Hippocampal formation (tissue), 2 donors: ENCODE data around the gene CCDC187.
"Not testable (repeated sequence)": the region's sequence is repeated elsewhere in the genome, so short reads cannot be mapped to it uniquely, and the experiment has no call there.

Experiments used
- DNase-seq, 2 donors: peaks; one replicate each; lab custom pipeline; 2025; lab: John Stamatoyannopoulos, UW

CCDC187 gene

DNA sequence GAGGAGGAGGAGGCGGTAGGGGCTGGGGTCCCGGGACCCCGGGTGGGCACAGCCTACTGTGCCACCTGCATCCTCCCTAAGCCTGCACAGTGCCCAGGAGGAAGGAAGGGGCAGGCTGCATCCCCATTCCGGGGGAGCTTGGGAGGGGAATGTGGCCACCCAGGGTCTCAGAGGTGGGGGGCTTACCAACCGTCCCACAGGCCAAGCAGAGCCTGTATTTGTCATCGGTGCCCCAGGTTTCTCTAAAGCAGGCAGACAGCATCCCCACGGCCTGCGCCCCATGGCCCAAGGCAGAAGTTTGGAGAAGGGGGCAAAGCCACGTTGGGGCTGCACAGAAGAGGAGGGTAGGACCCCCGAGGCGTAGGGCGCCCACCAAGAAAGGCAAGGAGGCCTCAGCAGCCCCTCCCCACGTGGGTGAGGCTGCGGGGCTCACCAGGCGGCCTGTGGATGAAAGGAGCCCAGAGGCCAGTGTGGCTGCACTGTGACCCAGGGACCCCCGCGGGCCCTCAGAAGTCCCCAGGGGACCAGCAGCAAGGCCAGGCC, 22.9 kb upstream of the CCDC187 start:
- no peak for DNase-seq

DNA sequence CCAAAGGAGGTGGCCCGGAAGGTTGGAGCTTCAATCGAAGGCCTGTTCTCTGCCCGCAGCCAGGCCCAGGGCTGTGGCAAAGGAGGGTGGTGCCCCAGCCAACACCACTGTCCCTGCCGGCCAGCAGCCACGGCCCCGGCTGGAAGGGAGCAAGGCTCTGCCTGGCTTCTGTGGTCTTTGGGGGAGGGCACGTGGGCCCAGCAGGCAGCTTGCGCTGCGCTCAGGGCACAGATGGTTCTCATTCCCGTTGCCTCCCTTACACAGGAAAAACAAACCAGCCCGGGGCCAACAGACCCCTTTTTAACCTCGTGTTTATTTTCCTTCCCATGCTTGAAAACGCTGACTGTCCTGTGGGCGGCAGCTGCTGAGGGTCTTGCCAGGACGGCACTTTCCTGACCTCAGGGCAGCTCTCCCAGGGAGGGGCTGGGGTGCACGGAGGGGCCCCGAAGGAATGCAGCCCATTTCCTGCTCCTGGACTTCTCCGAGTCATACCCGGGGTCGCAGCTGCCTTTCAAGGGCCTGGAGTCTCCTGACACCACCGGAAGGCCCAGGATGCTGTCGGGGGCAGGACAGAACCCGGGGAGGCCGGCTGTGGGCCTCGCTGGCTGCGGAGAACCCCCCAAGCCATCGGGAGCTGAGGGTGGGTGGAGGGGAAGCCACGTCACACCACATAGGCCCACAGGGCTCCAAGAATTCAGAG, 22.3 kb upstream of the CCDC187 start:
- DNase-seq: no peak

- no peak for DNase-seq
Observed at GRCh38 chr9:136325358-136325757, 21.5 kb upstream of the CCDC187 start.

DNA sequence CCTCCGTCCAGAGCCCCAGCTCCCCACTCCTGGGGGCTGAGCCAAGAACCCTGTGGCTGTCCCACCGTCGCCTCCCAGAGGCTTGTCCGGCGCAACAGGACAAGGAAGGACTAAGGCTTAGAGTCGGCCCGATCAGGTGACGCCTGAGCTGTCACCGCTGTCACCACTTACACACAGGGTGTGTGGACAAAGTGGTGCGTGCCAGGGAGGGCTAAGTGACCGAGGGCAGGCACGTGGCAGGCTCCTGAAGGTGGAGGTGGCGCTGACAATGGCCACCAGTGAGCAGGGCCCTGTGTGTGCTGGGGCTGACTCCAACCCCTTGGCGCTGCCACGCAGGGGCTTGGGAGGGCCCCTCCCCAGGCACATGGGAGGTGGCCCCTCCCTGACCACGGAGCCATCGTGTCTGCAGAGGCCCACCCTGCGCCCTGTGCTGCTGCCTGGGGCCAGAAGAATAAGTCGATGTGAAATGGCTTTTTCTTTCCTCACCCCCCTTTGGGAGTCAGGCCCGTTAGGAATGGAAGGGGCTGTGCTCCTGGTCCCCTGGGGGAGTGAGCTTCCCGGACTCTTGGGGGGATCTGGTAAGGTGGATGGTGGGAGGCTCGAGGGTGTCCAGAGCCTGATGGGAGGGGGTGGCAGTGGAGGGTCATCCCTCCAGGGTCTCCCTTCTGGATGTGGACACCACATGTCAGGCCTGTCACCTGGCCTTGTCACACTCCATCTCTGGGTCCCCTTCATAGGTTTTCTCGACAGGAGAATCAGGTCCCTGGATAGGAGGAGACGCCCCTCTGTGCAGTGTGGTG, 20.8 kb upstream of the CCDC187 start:
- DNase-seq: no peak

DNA sequence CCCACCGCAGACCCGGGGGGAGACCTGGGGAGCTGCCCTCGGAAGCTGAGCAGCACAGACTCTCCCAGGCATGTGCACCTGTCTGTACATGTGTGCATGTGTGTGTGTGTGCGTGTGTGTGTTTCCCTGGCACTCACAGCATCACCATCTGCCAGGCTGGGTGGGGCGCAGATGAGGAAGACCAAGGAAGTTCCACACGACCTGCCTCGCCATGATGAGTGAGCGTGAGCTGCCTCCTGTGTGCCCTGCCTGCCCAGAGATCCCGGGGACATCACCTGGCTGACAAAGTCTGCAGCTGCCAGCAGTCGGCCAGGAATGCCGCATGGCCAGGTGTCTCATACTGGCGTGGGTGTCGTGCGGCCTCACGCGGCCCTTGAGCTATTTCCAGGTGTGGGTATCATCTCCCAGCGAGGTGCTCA, 19.5 kb upstream of the CCDC187 start:
- DNase-seq: no peak

DNA sequence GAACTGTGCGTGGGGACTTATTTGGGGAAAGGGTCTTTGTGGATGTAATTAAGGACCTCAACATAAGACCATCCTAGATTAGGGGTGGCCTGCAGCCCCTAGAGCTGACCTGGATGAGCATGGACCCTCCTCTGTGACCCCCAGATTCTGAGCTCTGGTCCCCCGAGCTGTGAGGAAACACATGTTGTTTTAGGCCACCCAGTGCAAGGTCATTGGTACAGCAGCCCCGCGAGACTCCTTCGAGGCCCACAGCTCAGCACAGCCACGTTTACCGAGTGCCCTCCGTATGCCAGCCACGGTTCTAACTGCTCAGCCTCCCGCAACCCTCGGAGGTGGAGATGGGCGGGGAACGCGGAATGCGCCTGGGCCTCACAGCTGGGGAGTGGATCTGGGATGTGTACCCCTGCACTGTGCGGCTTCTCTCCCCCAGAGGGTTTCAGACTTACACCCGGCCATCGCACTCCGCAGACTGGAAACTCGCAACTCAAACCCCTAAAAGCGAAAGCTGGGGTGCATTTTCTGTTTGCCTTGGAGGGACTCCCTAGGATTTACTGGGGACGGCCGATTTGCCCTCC, 18.9 kb upstream of the CCDC187 start:
- DNase-seq: no peak

- no peak for DNase-seq
Observed at GRCh38 chr9:136321561-136321960, 17.7 kb upstream of the CCDC187 start.

GRCh38 chr9:136320972-136321371, 17.1 kb upstream of the CCDC187 start:
- not testable (repeated sequence) for DNase-seq

DNA sequence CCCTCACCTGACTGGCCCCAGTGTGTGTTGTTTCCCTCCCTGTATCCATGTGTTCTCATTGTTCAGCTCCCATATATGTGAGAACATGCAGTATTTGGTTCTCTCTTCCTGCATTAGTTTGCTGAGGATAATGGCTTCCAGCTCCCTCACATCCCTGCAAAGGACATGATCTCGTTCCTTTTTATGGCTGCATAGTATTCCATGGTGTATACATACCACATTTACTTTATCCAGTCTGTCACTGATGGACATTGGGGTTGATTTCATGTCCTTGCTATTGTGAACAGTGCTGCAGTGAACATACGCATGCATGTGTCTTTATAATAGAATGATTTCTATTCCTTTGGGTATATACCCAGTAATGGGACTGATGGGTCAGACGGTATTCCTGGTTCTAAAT, 16.1 kb upstream of the CCDC187 start:
- DNase-seq: not testable (repeated sequence)

DNA sequence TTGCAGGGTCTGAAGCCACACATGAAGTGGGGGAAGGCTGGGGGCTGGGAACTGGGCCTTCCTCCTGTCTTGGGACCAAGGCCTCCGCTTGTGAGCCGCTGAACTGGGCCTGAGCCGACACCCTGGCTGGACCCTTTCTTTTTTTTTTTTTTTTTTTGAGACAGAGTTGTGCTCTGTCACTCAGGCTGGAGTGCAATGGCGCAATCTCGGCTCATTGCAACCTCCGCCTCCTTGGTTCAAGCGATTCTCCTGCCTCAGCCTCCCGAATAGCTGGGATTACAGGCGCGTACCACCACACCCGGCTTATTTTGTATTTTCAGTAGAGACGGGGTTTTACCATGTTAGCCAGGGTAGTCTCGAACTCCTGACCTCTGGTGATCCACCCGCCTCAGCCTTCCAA, 15.3 kb upstream of the CCDC187 start:
- not testable (repeated sequence) for DNase-seq

- no peak for DNase-seq
Observed at GRCh38 chr9:136318776-136319241, 14.9 kb upstream of the CCDC187 start.

DNA sequence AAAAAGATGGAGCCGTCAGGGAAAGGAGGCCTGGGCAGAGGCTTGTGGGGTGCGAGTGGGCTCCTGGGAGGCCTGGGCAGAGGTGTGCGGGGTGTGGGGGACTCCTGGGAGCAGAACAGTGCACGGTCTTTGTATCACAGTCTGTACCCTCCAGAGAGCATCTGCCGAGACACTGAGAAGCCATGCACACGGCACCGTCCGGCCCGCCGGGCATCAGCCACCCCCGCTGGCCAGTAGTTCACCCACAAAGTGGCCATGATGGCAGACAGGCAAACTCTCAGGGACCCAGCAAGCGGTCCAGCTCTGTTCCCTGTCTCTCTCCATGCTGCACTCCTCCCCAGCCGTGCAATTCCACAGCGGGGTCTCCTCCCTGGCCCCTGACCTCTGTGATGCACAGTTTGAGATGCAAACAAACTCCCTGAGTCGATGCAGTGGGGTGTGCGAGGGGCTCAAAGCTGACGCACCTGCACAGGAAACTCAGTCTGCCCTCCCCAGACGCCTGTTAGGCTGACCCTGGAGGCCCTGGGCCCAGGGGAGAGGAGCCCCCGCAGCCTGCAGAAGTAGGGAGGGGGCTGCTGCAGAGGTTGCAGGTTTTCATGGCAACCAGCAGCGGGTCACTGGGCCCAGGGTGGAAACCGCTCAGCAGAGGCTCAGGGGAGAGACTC, 14.3 kb upstream of the CCDC187 start:
- no peak for DNase-seq

DNA sequence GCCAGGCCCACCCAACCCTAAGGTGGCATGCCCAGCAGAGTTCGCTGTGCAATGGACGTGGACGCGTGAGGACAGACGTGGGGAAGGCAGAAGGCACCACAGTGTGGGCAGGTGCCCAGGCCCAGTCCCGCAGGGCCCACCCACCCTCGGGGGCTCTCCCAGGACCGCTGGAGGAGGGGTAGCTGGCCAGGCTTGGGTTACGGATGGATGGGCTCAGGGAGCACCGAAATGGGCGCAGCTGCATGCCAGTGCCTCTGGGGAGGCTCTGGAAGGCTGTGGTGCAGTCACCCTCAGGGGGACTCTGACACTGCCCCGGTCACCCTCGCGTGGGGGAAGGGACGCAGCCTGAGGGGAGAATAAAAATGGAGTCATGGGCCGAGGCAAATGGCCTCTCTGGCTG, 13.8 kb upstream of the CCDC187 start:
- DNase-seq: no peak

DNA sequence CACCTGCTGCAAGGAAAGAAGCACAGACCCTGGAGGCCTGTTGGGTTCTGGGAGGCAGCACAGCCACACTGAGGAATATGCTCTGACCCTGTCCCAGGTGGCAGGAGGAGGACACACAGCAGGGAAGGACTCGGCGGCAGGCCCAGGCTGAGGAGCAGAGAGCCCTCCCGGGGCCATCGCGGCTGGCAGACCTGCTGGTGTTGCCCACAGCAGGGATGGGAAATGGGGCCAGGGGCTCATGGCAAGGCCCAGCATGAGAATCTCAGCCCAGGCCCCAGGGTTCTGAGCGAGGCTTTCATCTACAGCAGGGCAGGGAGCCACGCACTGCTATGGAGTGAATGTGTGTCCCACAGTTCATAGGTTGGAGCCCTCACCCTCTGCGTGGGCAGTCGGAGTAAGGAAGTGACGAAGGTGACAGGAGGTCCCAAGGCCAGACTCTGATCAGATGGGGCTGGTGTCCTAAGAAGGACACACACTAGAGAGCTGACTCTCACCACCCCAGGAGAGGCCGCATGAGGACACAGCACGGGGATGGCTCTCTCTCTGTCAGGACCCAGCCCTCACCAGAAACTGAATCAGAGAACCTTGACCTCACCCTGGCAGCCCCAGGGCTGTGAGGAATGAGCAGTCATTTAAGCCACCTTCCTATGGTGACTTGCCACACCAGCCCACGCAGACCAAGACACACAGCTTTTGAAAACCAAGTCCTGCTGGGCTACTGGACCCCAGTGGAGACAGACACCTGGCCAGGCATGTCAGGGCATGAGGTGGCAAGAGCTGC, 13.2 kb upstream of the CCDC187 start:
- DNase-seq: no peak

DNA sequence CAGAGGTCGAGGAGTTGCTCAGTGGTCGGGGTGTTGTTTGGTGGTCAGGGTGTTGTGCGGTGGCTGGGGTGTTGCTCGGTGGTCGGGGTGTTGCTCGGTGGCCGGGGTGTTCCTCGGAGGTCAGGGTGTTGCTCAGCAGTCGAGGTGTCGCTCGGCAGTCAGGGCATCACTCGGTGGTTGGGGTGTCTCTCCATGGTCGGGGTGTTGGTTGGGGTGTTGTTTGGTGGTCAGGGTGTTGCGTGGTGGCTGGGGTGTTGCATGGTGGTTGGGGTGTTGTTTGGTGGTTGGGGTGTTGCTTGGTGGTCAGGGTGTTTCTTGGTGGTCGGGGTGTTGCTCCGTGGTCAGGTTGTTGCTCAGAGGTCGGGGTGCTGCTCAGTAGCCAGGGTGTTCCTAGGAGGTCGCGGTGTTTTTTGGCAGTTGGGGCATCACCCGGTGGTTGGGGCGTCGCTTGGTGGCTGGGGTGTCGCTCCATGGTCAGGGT, 12.4 kb upstream of the CCDC187 start:
- no peak for DNase-seq

DNA sequence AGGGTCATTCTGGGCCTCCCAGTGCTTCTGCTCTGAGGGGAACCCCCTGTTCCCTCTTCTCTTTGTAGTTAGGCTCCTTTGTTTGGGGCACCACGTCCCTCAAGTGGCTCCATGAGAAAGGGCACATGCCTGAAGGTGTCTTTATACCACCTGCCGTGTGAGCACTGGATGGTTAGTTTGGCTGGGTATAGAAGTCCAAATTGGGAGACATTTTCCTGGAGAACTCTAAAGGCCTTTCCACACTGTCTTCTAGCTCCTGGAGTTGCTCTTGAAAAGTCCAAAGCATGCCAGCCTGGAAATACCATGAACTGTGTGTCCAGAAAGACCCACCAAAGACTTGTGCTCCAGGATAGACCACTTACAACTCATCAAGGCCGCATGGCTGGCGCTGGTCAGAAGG, 11.1 kb upstream of the CCDC187 start:
- DNase-seq: no peak

- DNase-seq: no peak
Observed at GRCh38 chr9:136314056-136314416, 10.1 kb upstream of the CCDC187 start.

DNA sequence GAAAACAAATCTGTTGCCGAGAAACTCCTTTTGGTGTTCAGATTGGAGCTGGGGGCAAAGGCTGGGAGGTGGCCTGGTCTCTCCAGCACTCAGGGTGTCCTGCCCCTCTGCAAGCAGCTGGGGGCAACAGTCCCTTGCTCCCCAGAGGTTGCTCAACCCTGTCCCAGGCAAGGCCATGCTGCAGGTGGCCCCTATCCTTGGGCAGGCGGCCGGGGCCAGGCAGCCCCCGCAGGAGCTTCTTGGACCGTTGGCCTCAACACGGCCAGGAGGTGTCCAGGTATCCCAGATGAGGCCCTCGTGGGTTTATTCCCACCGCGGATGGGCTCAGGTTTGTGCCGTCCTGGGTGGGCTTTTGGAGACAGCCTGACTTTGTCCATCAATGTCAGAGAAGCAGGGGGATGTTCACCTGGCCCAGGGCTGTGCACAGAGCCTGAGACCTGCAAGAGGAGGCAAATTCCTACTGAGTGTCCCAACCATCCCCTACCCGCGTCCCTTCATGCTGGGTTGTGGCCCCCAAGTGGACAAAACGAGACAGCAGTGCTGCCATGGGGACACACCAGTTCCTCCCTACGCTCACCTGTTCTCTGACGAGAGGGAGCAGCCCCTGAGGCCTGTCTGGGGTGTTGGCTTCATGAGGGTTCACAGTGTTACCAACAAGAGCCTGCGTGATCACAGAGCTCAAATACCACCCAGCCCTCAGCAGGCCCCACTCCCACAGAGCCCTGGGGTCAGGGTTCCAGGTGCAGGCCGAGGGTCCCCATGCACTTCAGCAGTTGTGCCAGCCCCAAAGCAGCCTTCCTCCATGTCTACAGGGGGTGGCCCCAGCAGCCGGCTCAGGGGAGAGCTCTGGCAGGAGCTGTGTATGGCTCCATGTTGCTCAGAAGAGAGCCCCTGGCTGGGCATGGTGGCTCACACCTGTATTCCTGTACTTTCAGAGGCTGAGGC, 9.5 kb upstream of the CCDC187 start:
- DNase-seq: no peak

DNA sequence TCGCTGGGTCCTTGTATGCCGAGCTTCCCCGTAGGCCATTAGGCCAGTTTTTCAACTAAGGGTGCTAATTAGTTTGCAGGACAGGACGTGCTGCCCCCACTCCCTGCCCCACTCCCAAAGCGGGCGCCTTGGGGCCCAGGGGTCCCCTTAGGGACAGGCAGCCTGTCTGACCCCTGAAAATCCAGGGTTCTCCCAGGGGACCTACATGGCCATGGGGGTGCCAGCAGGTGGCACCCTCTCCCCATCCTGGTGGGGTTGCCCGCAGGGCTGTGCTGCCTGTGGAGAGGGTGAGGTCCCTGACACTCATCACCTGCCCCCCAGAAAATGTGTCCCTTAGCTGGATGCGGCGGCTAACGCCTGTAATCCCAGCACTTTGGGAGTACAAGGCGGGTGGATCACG, 8.5 kb upstream of the CCDC187 start:
- DNase-seq: peak; percentile 14 to 23

GRCh38 chr9:136312009-136312375, 8.1 kb upstream of the CCDC187 start:
- no peak for DNase-seq
